ENCODE measurements around the gene PGRMC2. TPM values are rescaled to one million over a fixed set of nuclear protein-coding genes. Genes with fewer than 3 reads are reported as not detected.

The PGRMC2 gene
- 10 to 100 TPM; 23.6 to 52.7 TPM for total RNA-seq

GRCh38 chr4:128287141-128287870, at the start of gene PGRMC2:
TSS of gene PGRMC2 (minus strand) at chr4:128287813. CDS start at chr4:128287790, 23 bp downstream.
- ATAC-seq (peak in 1 of 2 donors; percentile 6), DNase-seq (ENCODE audit: low spot score in 2 of 2) (peak in 1 of 2 donors; percentile 23)
- H3K36me3 Mint-ChIP-seq: peaks cover 12 to 25% of the 10 kb centered on the region in 2 donors

GRCh38 chr4:128335541-128335940, 47.9 kb upstream of the PGRMC2 start:
- ATAC-seq (no peak), DNase-seq (ENCODE audit: low spot score in 2 of 2) (no peak)
- no peak overlapping the region for H3K27ac Mint-ChIP-seq
- no peaks in the 10 kb centered on the region for H3K36me3 Mint-ChIP-seq
- peaks cover 0 to 4% of the 10 kb centered on the region in 2 donors for H3K9me3 Mint-ChIP-seq

More at GRCh38 chr4:128287141-128287870, at the start of gene PGRMC2:
- peaks cover 0 to 4% of the 10 kb centered on the region in 2 donors for H3K9me3 Mint-ChIP-seq
- H3K27ac Mint-ChIP-seq: peak within 1 kb of the TSS; percentile 94 to 96

GRCh38 chr4:128334256-128334655, 46.6 kb upstream of the PGRMC2 start:
- ATAC-seq (no peak), DNase-seq (ENCODE audit: low spot score in 2 of 2) (no peak)
- Mint-ChIP-seq H3K36me3 (no peaks in the 10 kb centered on the region), H3K9me3 (peaks cover 0 to 4% of the 10 kb centered on the region in 2 donors), H3K27ac (no peak overlapping the region)

GRCh38 chr4:128333309-128334018, 45.9 kb upstream of the PGRMC2 start:
- no peak for ATAC-seq
- Mint-ChIP-seq H3K36me3 (no peaks in the 10 kb centered on the region), H3K9me3 (peaks cover 0 to 4% of the 10 kb centered on the region in 2 donors), H3K27ac (no peak overlapping the region)
- no peak for DNase-seq (ENCODE audit: low spot score in 2 of 2)

- DNase-seq (ENCODE audit: low spot score in 2 of 2) (no peak), ATAC-seq (no peak)
- Mint-ChIP-seq H3K27ac (no peak overlapping the region), H3K9me3 (peaks cover 0 to 4% of the 10 kb centered on the region in 2 donors), H3K36me3 (no peaks in the 10 kb centered on the region)
Measured at GRCh38 chr4:128332081-128332480, 44.5 kb upstream of the PGRMC2 start.

GRCh38 chr4:128329638-128330037, 42.0 kb upstream of the PGRMC2 start:
- DNase-seq (ENCODE audit: low spot score in 2 of 2) (no peak), ATAC-seq (no peak)
- Mint-ChIP-seq H3K36me3 (no peaks in the 10 kb centered on the region), H3K27ac (no peak overlapping the region), H3K9me3 (peaks cover 0 to 4% of the 10 kb centered on the region in 2 donors)

- H3K9me3 Mint-ChIP-seq: no peaks in the 10 kb centered on the region
- no peak overlapping the region for H3K27ac Mint-ChIP-seq
- H3K36me3 Mint-ChIP-seq: no peaks in the 10 kb centered on the region
- ATAC-seq: no peak
- no peak for DNase-seq (ENCODE audit: low spot score in 2 of 2)
Measured at GRCh38 chr4:128328106-128328505, 40.5 kb upstream of the PGRMC2 start.

GRCh38 chr4:128323401-128323800, 35.8 kb upstream of the PGRMC2 start:
- ATAC-seq: no peak
- DNase-seq (ENCODE audit: low spot score in 2 of 2): no peak

GRCh38 chr4:128322986-128323385, 35.4 kb upstream of the PGRMC2 start:
- DNase-seq (ENCODE audit: low spot score in 2 of 2) (no peak), ATAC-seq (no peak)
- H3K36me3 Mint-ChIP-seq: no peaks in the 10 kb centered on the region
- no peaks in the 10 kb centered on the region for H3K9me3 Mint-ChIP-seq
- H3K27ac Mint-ChIP-seq: no peak overlapping the region

More at GRCh38 chr4:128323401-128323800, 35.8 kb upstream of the PGRMC2 start:
- no peaks in the 10 kb centered on the region for H3K36me3 Mint-ChIP-seq
- H3K9me3 Mint-ChIP-seq: no peaks in the 10 kb centered on the region
- no peak overlapping the region for H3K27ac Mint-ChIP-seq

GRCh38 chr4:128322311-128322710, 34.7 kb upstream of the PGRMC2 start:
- DNase-seq (ENCODE audit: low spot score in 2 of 2): no peak
- Mint-ChIP-seq H3K27ac (no peak overlapping the region), H3K36me3 (peaks cover 0 to 4% of the 10 kb centered on the region in 2 donors), H3K9me3 (no peaks in the 10 kb centered on the region)
- ATAC-seq: no peak

- DNase-seq (ENCODE audit: low spot score in 2 of 2) (no peak), ATAC-seq (no peak)
- H3K27ac Mint-ChIP-seq: no peak overlapping the region
- peaks cover 0 to 10% of the 10 kb centered on the region in 2 donors for H3K36me3 Mint-ChIP-seq
- no peaks in the 10 kb centered on the region for H3K9me3 Mint-ChIP-seq
Measured at GRCh38 chr4:128320656-128321055, 33.0 kb upstream of the PGRMC2 start.

- no peaks in the 10 kb centered on the region for H3K9me3 Mint-ChIP-seq
- no peak for ATAC-seq
- no peak for DNase-seq (ENCODE audit: low spot score in 2 of 2)
- no peak overlapping the region for H3K27ac Mint-ChIP-seq
- peaks cover 0 to 11% of the 10 kb centered on the region in 2 donors for H3K36me3 Mint-ChIP-seq
Measured at GRCh38 chr4:128315756-128316520, 28.3 kb upstream of the PGRMC2 start.

GRCh38 chr4:128311659-128312403, 24.2 kb upstream of the PGRMC2 start:
- ATAC-seq (no peak), DNase-seq (ENCODE audit: low spot score in 2 of 2) (no peak)
- no peak overlapping the region for H3K27ac Mint-ChIP-seq
- H3K36me3 Mint-ChIP-seq: peaks cover 0 to 9% of the 10 kb centered on the region in 2 donors
- H3K9me3 Mint-ChIP-seq: no peaks in the 10 kb centered on the region

- Mint-ChIP-seq H3K36me3 (peaks cover 0 to 4% of the 10 kb centered on the region in 2 donors), H3K27ac (no peak overlapping the region), H3K9me3 (no peaks in the 10 kb centered on the region)
- ATAC-seq (peak in 1 of 2 donors; percentile 13), DNase-seq (ENCODE audit: low spot score in 2 of 2) (no peak)
Measured at GRCh38 chr4:128310266-128310697, 22.7 kb upstream of the PGRMC2 start.

GRCh38 chr4:128309585-128309984, 22.0 kb upstream of the PGRMC2 start:
- no peaks in the 10 kb centered on the region for H3K9me3 Mint-ChIP-seq
- peaks cover 0 to 4% of the 10 kb centered on the region in 2 donors for H3K36me3 Mint-ChIP-seq
- no peak overlapping the region for H3K27ac Mint-ChIP-seq
- ATAC-seq (no peak), DNase-seq (ENCODE audit: low spot score in 2 of 2) (no peak)

- no peak overlapping the region for H3K27ac Mint-ChIP-seq
- H3K36me3 Mint-ChIP-seq: peaks cover 0 to 4% of the 10 kb centered on the region in 2 donors
- no peak for ATAC-seq
- DNase-seq (ENCODE audit: low spot score in 2 of 2): no peak
- H3K9me3 Mint-ChIP-seq: no peaks in the 10 kb centered on the region
Measured at GRCh38 chr4:128308986-128309385, 21.4 kb upstream of the PGRMC2 start.

Measured in activated naive CD4-positive, alpha-beta T cell treated with anti-CD3 and anti-CD28 coated beads, Interleukin-2, amount 50 U/mL, for 72 hours (primary cell).